Bone marrow (tissue), 2 donors: ENCODE results near the gene GPR157.
"Not testable (repeated sequence)": the region's sequence is repeated elsewhere in the genome, so short reads cannot be mapped to it uniquely, and the experiment has no call there.

Experiments
- DNase-seq, 2 donors: peaks; one replicate each; lab custom pipeline; 2025; lab: John Stamatoyannopoulos, UW

The GPR157 gene, protein sequence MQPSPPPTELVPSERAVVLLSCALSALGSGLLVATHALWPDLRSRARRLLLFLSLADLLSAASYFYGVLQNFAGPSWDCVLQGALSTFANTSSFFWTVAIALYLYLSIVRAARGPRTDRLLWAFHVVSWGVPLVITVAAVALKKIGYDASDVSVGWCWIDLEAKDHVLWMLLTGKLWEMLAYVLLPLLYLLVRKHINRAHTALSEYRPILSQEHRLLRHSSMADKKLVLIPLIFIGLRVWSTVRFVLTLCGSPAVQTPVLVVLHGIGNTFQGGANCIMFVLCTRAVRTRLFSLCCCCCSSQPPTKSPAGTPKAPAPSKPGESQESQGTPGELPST

DNA sequence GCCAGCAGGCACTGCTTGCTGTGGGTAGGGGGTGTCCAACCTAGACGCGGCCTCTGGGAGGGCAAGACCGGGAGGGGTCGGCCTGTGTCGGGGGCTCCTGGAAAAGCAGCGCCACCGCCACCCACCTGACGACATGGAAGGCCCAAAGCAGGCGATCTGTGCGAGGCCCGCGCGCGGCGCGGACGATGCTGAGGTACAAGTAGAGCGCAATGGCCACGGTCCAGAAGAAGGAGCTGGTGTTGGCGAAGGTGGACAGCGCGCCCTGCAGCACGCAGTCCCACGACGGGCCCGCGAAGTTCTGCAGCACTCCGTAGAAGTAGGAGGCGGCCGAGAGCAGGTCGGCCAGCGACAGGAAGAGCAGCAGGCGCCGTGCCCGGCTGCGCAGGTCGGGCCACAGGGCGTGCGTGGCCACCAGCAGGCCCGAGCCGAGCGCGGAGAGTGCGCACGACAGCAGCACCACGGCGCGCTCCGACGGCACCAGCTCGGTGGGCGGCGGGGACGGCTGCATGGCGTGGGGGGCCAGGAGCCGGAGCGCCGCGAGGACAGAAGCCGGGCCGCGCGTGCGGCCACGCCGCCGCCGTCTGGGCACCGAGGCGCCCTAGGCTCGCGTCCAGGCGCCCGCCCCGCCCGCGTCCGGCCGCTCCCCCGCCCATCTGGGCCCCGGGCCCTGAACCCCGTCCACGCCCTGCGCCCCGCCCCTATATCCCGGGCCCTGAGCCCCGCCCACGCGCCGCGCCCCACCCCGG lies at the start of gene GPR157:
TSS of gene GPR157 (minus strand) at position 583 of the 746 bp plus-strand sequence. CDS start at position 508, 75 bp downstream.
- DNase-seq: peak in 1 of 2 donors; percentile 84

DNA sequence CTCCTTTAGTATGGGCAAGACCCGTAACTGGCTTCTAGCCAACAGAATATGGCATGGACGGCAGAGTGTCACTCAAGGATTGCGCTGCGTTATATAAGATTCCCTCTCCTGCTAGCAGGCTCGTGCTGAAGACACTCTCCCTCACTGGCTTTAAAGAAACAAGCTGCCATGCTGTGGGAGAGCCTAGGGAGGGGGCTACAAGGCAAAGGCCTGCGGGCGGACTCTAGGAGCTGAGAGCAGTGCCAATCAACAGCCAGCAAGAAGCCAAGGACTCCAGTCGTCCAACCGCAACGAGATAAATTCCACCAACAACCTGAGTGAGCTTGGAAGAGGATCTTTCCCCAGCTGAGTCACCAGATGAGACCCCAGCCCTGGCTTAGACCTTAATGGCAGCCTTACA lies 45.9 kb upstream of the GPR157 start:
- DNase-seq: no peak

DNA sequence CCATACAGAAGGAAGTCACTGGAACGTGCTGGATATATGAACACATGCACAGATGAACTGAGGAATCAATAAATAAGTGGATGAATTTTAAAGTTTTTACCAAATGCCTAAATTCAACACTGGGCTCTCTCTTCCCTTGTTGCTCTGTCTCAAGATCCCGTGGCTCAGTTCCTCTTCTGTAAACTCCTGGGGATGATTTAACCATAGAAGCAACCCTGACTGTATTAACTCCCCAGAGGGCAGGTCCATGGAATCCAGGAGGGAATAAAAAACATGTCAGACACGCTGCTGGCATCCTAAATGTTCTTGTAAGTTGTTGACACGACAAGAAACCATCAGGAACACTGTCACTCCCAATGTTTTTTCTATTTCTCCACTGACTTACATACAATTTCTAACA lies 45.3 kb upstream of the GPR157 start:
- no peak for DNase-seq

DNA sequence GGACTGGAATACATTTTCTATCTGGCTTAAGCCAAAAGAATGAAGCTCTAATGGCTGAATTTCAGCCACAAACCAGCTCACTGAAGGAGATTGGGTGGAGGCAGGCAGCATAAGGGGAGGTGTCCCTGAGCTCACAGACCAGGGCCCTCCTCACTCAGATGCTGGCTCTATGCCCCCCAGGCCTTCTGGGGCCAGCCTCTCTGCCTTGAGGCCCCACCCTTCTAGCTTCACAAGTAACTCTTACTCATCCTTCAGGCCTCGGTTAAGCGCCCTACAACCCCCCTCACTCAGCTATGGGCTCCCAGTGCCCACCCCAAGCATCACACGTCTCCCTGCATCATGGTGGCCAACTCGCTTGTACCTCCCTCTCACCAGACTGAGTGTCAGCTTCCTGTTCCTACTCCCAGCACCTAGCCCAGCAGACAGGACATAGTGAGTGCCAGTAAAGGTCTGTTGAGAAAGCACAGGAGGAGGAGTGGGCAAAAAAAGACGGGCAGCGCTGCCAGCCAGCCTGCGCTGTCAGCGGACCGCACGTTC lies 40.8 kb upstream of the GPR157 start:
- no peak for DNase-seq

DNA sequence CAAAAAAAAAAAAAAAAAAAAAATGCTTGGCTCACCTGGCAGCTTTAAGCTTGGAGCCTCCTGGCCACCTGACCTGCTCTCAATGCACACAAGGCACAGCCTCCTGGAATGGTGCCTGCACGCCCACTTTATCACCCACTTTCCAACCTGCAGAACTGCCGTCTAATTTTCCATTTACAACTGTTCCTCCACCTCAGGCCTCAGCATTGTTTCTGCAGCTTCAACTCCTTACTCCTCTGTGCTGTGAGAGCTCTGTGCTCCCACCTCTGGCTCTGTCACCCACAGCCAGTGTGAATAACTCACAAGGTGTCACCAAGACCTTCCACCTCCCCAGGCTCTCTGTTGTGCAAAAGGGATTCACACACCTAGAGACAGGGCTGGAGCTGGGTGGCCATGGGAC lies 38.7 kb upstream of the GPR157 start:
- DNase-seq: no peak

DNA sequence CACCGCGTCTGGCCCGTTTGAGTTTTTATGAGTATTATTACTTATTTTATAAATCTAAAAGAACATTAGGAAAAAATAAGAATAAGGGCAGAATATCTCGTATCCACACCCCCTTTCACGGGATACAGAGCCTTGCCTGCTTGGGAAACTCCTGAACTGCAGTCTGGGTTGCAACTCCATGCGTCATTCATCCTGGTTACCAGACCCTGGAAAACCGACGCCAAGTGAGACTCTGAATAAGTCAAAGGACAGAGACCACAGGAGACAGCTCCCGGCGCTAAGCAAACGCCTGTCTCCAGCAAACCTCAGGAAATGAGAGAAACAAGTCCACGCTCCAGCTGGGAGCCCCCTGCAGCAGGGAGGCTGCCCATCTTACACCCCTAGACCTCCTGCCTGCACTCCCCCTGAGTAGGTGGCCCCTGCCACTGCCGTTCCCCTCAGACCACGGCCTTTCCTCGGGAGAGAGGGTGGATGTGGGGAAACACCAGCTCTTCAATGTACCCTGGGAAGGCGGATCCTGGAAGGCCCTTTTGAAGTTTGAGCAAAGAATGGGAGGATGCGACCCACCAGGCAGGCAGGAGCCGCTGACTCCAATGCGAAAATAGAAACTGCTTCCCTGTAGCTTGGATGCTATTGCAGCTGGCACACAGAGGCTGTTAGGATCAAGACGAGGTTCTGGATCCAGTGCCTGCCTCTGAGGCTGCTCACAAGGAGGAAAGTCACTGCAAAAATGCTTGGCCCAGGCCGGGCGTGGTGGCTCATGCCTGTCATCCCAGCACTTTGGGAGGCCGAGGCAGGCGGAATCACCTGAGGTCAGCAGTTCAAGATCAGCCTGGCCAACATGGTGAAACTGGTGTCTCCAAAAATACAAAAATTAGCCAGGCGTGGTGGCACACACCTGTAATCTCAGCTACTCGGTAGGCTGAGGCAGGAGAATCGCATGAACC lies 37.7 kb upstream of the GPR157 start:
- DNase-seq: no peak

DNA sequence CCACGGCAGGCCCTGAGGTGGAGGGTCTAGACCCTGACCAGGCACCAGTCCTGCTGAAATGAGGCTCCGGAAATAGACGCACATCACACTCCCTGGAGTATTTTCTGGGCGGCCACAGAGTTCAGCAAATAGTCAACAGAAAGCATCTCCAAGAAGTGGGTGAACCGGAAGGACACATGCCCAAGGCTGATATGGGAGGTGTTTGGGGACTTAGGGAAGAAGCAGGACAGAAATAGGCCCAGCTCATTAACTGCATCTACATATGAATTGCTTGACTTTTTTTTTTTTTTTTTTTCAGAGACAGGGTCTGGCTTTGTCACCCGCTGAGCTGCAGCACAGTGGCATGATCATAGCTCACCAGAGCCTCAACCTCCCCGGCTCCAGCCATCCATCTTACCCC lies 36.5 kb upstream of the GPR157 start:
- no peak for DNase-seq

DNA sequence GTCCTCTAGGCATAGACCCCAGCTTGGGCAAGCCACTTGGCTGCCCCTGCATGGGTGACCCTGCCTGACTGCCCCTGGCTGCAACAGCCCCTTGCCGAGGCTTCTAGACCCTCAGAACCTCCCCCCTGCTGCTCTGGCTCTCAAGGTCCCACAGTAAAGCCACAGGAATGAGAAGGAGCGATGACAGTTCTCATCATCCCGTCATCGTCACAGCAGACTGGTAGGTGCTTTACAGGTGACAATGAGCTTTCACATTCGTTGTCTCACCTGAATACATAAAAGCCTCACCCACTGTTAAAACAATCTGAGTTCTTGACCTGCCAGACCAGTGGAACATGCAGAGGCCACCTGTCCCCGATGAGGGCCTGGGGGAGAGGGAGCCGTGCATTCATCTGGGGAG lies 36.0 kb upstream of the GPR157 start:
- DNase-seq: no peak

DNA sequence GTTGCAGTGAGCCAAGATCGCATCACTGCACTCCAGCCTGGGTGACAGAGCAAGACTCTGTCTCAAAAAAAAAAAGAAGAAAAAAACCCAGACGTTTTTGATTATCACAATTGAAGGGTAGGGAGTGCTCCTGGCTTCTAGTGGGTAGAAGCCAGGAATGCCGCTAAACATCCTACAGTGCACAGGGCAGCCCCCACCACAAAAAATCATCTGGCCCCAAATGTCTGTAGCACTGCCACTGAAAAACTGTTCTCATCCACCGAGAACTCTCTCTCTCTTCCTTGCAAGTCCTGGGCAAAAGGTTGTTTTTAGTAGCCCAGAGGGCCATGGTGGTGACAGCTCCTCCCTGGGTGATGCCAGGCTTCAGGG lies 35.6 kb upstream of the GPR157 start:
- no peak for DNase-seq

DNA sequence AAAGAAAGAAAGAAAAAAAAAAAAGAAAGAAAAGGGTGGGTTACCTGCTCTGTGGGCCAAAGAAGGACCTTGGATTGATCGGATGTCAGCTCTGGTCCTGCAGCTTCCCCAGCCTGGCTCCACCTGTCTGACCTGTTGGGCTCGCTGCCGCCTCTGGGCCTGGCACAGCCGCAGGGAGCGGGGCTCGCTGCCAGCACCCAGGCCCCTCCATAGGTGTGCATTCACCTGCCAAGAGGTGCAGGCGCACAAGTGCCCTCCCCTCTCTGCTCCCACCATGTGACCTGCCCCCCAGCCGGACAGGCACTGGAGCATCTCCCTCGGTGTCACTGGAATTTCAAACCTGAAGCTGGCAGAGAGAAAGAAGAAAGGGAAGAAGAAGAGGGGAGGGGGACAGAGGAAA lies 33.1 kb upstream of the GPR157 start:
- DNase-seq: no peak

DNA sequence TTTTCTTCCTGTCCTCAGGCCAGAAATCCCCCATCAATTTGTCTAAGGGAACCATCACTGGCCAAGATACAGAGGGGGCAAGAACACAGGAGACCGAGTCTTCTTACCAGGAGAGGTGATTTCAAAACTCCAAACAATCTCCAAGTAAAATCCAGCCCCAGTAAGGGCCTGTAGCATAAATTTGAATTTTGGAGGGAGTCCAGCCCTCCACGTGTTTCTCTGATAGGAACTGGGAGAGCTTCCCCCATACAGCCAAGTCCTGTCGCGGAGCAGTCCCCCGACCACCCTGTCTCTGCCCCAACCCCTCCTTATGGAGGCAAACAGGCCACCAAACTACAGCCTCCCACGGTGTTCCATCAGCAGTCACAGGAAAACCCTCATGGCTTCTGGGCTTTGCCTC lies 32.4 kb upstream of the GPR157 start:
- no peak for DNase-seq

DNA sequence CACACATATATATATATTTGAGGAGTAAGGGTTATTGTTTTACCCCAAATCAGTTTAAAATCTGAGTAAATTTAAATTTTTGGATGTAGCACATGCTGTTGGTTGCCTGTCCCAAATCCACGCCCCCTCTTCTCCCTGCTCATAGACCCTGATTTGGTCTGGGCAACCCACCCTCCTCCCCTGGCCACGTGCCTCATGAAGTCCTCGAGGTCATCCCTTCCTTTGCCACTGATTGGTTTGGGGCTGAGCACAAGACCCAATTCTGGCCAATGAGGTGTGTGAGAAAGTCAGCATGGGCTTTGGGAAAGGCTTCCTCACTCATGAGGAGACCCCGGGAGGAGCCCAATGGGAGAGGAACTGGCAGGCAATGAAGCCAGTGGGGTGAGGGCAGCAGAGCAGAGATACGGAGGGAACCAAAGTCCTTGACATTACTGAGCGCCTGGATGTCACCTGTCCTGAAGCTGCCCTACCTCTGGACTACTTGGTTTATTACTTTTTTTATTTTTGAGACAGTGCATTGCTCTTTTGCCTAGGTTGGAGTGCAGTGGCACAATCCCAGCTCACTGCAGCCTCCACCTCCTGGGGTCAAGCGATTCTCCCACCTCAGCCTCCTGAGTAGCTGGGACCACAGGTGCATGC lies 31.3 kb upstream of the GPR157 start:
- no peak for DNase-seq

DNA sequence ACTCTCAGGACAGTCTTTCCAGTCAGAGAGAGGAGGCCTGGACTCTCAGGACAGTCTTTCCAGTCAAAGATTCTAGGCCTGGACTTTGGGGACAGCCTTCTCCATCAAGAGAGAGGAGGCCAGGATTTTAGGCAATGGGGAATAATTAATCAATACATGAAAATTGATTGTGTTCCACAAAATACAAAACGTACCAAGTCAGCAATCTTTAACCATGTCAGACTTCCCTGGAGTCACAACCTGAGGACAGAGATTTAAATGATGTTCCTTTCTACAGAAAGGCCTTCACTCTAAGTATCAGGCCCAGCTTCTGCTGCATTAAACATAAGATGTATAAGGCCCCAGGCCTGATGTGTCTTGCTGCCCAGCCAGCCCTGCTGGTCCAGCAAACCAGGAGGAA lies 27.0 kb upstream of the GPR157 start:
- no peak for DNase-seq

DNA sequence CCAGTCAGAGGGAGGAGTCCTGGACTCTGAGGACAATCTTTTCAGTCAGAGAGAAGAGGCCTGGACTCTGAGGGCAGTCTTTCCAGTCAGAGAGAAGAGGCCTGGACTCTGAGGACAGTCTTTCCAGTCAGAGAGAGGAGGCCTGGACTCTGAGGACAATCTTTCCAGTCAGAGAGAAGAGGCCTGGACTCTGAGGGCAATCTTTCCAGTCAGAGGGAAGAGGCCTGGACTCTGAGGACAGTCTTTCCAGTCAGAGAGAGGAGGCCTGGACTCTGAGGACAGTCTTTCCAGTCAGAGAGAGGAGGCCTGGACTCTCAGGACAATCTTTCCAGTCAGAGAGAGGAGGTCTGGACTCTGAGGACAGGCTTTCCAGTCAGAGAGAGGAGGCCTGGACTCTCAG lies 26.5 kb upstream of the GPR157 start:
- DNase-seq: not testable (repeated sequence)

DNA sequence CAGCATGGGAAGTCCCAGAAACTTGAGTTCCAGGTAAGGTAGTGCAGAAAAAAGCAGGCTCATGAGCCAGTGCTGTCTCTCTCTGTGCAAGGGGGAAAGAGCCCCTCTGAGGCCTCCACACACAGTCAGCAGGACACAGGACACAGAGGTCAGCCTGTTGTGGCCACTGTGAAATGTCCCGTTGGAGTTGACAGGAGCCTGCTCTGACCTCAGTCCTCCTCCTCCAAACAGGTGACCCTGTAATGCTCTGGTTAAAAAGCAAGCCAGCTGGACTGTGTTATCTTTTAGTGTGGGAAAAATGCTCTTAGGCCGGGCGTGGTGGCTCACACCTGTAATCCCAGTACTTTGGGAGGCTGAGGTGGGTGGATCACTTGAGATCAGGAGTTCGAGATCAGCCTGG lies 24.2 kb upstream of the GPR157 start:
- no peak for DNase-seq

DNA sequence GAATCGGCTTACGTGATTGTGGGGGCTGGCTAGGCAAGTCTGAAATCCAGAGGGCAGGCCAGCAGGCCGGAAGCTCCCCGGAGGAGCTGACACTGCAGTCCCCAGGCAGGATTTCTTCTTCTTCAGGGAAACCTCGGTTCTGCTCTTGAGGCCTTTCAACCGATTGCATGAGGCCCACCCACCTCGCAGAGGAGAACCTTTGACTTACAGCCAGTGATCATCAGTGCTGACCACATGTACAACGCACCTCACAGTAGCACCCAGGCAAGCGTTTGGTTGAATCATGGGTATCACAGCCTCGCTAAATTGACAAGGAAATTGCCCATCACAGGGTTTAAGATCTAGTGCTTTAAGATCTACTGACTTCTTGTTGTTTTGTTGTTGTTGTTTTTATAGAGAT lies 23.6 kb upstream of the GPR157 start:
- no peak for DNase-seq

DNA sequence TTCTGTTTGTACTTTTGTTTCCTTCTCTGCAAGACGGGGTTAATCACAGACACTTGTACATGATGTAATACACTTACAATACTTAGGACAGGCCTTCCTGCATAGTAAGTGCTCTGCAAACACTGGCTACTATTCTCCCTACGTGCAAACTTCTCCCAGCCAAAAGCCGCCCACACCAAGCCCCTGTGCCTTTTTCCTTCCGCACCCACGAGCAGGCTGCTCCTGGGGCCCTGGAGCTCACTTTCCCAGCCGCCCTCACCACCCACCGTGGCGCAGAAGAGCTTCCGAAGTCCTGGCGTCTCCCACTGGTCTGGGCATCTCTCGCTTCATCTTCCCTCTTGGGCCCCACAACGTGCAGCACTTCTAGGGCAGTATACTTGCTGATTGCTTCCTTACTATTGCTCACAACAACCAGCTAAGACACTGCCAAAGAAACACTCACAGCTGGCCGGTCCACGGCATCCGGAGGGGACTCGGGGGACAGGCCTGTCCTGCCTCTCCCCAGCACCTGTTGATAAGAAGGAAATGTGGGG lies 22.5 kb upstream of the GPR157 start:
- no peak for DNase-seq

DNA sequence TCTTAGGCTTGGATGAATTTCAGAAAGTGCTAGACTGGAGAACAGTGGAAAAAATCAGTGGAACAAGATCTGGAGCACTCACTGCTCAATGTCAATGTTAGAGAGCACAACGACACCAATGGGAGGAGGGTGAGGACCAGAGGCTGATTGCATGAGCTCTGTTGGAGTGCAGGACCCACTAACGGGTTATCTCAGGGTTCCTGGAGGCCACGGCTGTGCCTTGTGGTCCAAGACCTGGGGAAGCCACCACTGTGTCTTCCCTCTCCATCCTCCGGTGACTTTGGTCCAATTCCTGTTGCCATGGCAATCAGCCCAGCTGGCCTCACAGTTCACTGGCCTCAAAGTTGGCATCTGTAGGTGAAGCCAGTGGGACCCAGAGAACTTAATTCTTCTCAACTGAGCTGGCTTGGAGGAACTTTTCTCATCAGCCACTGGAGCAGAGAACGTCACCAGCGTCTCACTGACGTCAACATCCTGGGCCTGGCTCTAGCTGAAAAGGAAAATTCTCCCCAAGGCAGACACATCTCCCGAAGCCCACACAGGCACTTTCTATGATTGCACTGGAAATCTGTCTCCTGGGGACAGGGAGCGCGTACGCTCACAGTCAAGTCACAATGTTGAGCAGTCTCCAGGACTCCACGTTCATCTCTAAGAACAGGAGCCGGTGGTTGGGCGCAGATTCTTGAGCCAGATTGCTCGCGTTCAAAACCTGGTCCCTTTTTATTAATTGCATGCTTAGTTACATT lies 21.9 kb upstream of the GPR157 start:
- DNase-seq: no peak

DNA sequence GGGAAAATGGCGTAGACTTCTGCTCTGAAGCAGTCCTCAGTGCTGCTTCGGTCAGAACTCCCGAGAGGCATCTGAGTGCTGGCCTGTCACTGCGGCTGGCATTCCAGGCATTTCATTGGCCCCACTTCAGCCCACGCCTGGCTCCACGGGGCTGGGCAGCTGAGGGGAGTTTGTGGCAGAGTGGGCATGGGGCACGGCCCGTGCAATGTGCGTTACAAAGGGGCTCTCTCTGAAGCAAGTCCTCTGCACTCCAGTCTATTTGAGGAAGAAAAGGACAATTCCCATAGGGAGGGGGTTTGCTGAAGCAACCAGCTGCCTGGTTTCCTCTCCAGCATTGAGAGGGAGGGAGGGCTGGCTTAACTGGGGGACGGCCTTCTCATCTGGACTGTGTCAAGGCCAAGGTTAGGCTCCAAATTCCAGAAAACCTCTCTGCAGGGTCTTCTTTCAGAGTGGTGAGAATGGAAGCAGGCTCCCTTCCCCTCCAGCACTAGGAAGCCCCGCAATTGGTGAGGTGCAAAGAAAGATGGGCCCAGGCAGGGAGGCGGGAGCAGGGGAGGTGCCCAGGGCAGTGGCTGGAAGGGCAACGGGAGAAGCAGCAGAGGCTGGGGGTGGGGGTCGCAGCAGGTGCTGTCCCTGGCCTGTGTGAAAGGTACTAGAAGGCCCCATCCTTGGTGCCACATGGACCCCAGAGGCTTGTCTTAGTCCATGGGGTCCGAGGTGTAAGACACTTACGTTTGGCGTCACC lies 21.1 kb upstream of the GPR157 start:
- no peak for DNase-seq

DNA sequence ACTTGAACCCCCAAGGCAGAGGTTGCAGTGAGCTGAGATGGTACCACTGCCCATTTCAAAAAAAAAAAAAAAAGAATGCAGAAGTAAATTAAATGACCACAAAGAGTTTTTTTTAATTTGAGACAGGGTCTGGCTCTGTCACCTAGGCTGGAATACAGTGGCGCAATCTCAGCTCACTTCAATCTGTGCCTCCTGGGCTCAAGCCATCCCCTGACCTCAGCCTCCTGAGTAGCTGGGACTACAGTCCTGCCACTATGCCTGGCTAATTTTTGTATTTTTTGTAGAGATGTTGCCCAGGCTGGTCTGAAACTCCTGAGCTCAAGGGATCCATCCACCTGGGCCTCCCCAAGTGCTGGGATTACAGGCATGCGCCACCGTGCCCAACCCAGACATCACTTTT lies 20.2 kb upstream of the GPR157 start:
- no peak for DNase-seq
